Neural progenitor cell (in vitro differentiated cells): ENCODE results near the gene NCDN.

Experiments
- CTCF ChIP-seq: fragments of 200-600 bp; sonication (generic); IDR thresholded peaks from 2 replicates; pipeline ENCODE4 v1.5.1; 2017; ENCODE audit warnings: antibody characterized with exemption, mild to moderate bottlenecking
- EZH2 ChIP-seq: fragments of 200-600 bp; sonication (generic); IDR thresholded peaks from 2 replicates; pipeline ENCODE4 v1.6.1; 2017; ENCODE audit warnings: antibody characterized with exemption, mild to moderate bottlenecking, moderate library complexity
- EZH2phosphoT487 ChIP-seq: fragments of 200-600 bp; sonication (generic); IDR thresholded peaks from 2 replicates; pipeline ENCODE4 v1.6.1; 2017; ENCODE audit warnings: antibody characterized with exemption

GRCh38 chr1:35615440-35615839 is 57.8 kb downstream of the NCDN start:
- TF ChIP-seq CTCF (no peak), EZH2 (no peak), EZH2phosphoT487 (no peak)
